PC-9 (cell line): ENCODE results near the gene SEMG1.

ENCODE experiments used
- CTCF ChIP-seq: fragments of 200-600 bp; sonication (generic); conservative IDR thresholded peaks from 2 replicates; pipeline ENCODE4 v1.6.1; 2017; ENCODE audit warnings: mixed run types, antibody characterized with exemption, mild to moderate bottlenecking, moderate library complexity
- EZH2 ChIP-seq: fragments of 200-600 bp; sonication (generic); IDR thresholded peaks from 2 replicates; pipeline ENCODE4 v1.8.0; 2017; ENCODE audit warnings: antibody characterized with exemption, low read depth

GRCh38 chr20:45211569-45212474 is 5.0 kb downstream of the SEMG1 start:
- no peak for TF ChIP-seq CTCF
- TF ChIP-seq EZH2, result no peak
